Natural killer cell (primary cell): ENCODE measurements around the gene SLBP. TPM values are rescaled to one million over a fixed set of nuclear protein-coding genes. Genes with fewer than 3 reads are reported as not detected.

Experiments
- ATAC-seq, 3 donors: fragments of 150-1000 bp in 2 of 3; fragments of 200-7000 bp in 1 of 3; cut with Tn5 transposase; 1 replicate in 1 of 3; 2 replicates in 2 of 3; pipeline ENCODE4 v1.10.0; 2021; ENCODE audit warnings: mild to moderate bottlenecking in 2 of 3, moderate library complexity in 2 of 3
- DNase-seq, 2 donors: peaks; one replicate each; pipeline versions ENCODE4 v3.0.0 to v3.0.0-alpha.2; 2013 to 2021; ENCODE audit warnings: mixed read lengths in 1 of 2
- H3K27ac ChIP-seq: one replicate; pipeline ENCODE4 v1.5.1; 2013; ENCODE audit warnings: mild to moderate bottlenecking, low read length
- H3K27me3 ChIP-seq: one replicate; pipeline ENCODE4 v1.6.1; 2013; ENCODE audit warnings: low read length; ENCODE audit not compliant: control insufficient read depth, insufficient read depth
- H3K36me3 ChIP-seq: one replicate; pipeline ENCODE4 v1.6.1; 2013; ENCODE audit warnings: low read length; ENCODE audit not compliant: control insufficient read depth, insufficient read depth
- H3K4me1 ChIP-seq: one replicate; pipeline ENCODE4 v1.6.1; 2013; ENCODE audit warnings: low read length; ENCODE audit not compliant: control insufficient read depth, insufficient read depth
- H3K4me3 ChIP-seq: one replicate; pipeline ENCODE4 v1.5.1; 2013; ENCODE audit warnings: low read length
- H3K9me3 ChIP-seq: one replicate; pipeline ENCODE4 v1.6.1; 2013; ENCODE audit warnings: low read length; ENCODE audit not compliant: control insufficient read depth, insufficient read depth
- H3K27ac Mint-ChIP-seq, 2 donors: one replicate each; pipeline ENCODE4 v1.8.0; 2022; ENCODE audit warnings: mild to moderate bottlenecking in 2 of 2, mixed read lengths in 2 of 2, moderate library complexity in 1 of 2
- H3K27me3 Mint-ChIP-seq, 2 donors: one replicate each; pipeline ENCODE4 v1.8.0; 2022; ENCODE audit warnings: low read depth in 2 of 2, mixed read lengths in 2 of 2
- H3K36me3 Mint-ChIP-seq: one replicate; pipeline ENCODE4 v1.8.0; 2022; ENCODE audit warnings: mixed read lengths
- H3K4me1 Mint-ChIP-seq, 2 donors: one replicate each; pipeline ENCODE4 v1.8.0; 2022; ENCODE audit warnings: mixed read lengths in 2 of 2
- H3K4me3 Mint-ChIP-seq: one replicate; pipeline ENCODE4 v1.8.0; 2022; ENCODE audit warnings: mild to moderate bottlenecking, moderate library complexity, mixed read lengths
- H3K9me3 Mint-ChIP-seq, 2 donors: one replicate each; pipeline ENCODE4 v1.8.0; 2022; ENCODE audit warnings: mixed read lengths in 2 of 2
- WGBS: methylation state at CpG from one replicate; pipeline ENCODE4 v1.1.7; 2013; ENCODE audit warnings: missing lambda C conversion rate; ENCODE audit not compliant: insufficient coverage; 5-methylcytosine and 5-hydroxymethylcytosine counted together
- intact Hi-C: fragments of 100-400 bp; cut with micrococcal nuclease; formaldehyde crosslinking; loops from one replicate; pipeline ENCODE4 v1.14.2; 2022
- total RNA-seq, 4 donors: library from RNA; stranded (reverse); fragments of 120-200 nt in 1 of 4; gene quantifications; one replicate each; pipeline versions ENCODE4 v1.2.3 to v1.2.4, GENCODE V29; 2013 to 2022
- TF ChIP-seq, protein P1 (sequence below): fragments of 200-600 bp; IDR thresholded peaks from one replicate; pipeline ENCODE4 v1.8.0; 2022; ENCODE audit warnings: antibody characterized with exemption

The SLBP gene
- total RNA-seq, 3 donors from 2014 or later (not counting 1 experiment from before 2014, with no cell fraction given) = 29.5 to 38.8 (median 38.6) TPM

DNA sequence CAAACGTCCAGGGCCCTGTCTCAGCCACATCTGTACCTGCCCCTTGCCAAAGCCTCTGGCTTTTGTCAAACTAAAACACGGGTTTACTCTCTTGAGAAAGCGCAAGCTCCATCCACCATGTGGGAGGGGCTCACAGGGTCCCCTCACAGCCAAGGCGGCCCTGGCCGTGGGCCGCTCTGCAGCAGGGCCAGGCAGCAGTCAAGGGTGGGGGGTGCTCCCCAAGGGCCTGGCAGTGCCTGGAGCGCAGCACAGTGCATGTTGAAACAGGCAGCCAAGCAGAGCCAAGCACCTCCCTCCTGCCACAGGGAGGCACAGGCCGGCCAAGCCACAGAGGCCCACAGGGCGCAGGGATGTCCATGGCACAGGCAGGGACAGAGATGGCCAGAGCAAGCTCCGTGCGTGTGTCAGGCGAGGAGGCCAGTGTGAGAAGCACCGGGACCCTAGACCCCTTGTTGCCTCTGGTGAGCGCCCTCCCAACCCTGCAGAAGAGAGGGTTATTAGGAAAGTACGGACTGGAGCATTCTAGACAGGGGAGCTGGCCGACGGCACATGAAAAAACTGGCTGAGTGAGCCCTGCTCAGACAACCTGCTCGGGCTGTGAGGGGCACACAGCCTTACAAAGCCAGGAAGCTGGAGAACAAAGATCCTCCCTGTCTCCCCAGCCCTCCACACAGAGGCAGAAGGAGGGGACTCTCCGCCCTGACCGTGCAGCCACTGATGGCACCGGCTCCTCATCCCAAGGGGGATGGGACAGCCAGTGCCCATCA is 67.0 kb downstream of the SLBP start:
- ATAC-seq (no peak), DNase-seq (no peak)
- 91% methylated on average over 21 of the region's 21 CpGs for WGBS
- Mint-ChIP-seq H3K27ac (no peak overlapping the region), H3K4me3 (no peak overlapping the region), H3K36me3 (no peaks in the 10 kb centered on the region), H3K4me1 (peaks cover 0 to 6% of the 10 kb centered on the region in 2 donors), H3K27me3 (no peaks in the 10 kb centered on the region), H3K9me3 (no peaks in the 10 kb centered on the region)
- intact Hi-C loops = no loop called here
- Histone ChIP-seq H3K4me1 (no peaks in the 10 kb centered on the region), H3K36me3 (no peaks in the 10 kb centered on the region), H3K27ac (no peak overlapping the region), H3K9me3 (no peaks in the 10 kb centered on the region), H3K4me3 (no peak overlapping the region), H3K27me3 (no peaks in the 10 kb centered on the region)
- TF ChIP-seq, protein P1, sequence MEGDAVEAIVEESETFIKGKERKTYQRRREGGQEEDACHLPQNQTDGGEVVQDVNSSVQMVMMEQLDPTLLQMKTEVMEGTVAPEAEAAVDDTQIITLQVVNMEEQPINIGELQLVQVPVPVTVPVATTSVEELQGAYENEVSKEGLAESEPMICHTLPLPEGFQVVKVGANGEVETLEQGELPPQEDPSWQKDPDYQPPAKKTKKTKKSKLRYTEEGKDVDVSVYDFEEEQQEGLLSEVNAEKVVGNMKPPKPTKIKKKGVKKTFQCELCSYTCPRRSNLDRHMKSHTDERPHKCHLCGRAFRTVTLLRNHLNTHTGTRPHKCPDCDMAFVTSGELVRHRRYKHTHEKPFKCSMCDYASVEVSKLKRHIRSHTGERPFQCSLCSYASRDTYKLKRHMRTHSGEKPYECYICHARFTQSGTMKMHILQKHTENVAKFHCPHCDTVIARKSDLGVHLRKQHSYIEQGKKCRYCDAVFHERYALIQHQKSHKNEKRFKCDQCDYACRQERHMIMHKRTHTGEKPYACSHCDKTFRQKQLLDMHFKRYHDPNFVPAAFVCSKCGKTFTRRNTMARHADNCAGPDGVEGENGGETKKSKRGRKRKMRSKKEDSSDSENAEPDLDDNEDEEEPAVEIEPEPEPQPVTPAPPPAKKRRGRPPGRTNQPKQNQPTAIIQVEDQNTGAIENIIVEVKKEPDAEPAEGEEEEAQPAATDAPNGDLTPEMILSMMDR = no peak

- Histone ChIP-seq H3K4me3 (no peak overlapping the region), H3K4me1 (no peaks in the 10 kb centered on the region), H3K27me3 (no peaks in the 10 kb centered on the region), H3K9me3 (no peaks in the 10 kb centered on the region), H3K27ac (no peak overlapping the region), H3K36me3 (no peaks in the 10 kb centered on the region)
- TF ChIP-seq, protein P1 = no peak
- ATAC-seq (no peak), DNase-seq (no peak)
- Mint-ChIP-seq H3K9me3 (no peaks in the 10 kb centered on the region), H3K27ac (no peak overlapping the region), H3K27me3 (no peaks in the 10 kb centered on the region), H3K4me3 (no peak overlapping the region), H3K4me1 (peaks cover 0 to 6% of the 10 kb centered on the region in 2 donors), H3K36me3 (no peaks in the 10 kb centered on the region)
- WGBS = 94% methylated on average over 48 of the region's 48 CpGs
- intact Hi-C loops = no loop called here
These were observed 68.0 kb downstream of the SLBP start for GRCh38 chr4:1643971-1644735.

Other genes starting within 250 kb of the SLBP start
- gene FAM53A, start 28.0 kb downstream of the SLBP start, total RNA-seq = 1 to 10 TPM; 1.9 to 2.9 (median 2.3) TPM
- gene TMEM129, start 9.0 kb upstream of the SLBP start, total RNA-seq = 10 to 100 TPM; 18.2 to 26.9 (median 20.8) TPM
- gene TACC3, start 9.2 kb upstream of the SLBP start, total RNA-seq = 10 to 100 TPM; 23.4 to 43.7 (median 32.5) TPM
- not detected for gene FGFR3, start 81.0 kb upstream of the SLBP start, total RNA-seq
- gene LETM1, start 143.8 kb upstream of the SLBP start, total RNA-seq = 10 to 100 TPM; 40.4 to 56.5 (median 55.7) TPM
- gene NSD2, start 159.1 kb upstream of the SLBP start, total RNA-seq = 10 to 100 TPM; 36.4 to 51.0 (median 48.3) TPM